SU-DHL-6 (cell line): ENCODE measurements around the gene RHOA.
"Not testable (repeated sequence)": the region's sequence is repeated elsewhere in the genome, so short reads cannot be mapped to it uniquely, and the experiment has no call there.

Experiments used
- H2AFZ ChIP-seq: fragments of 200-600 bp; sonication (generic); 2 replicates; pipeline ENCODE4 v1.6.1; 2014; ENCODE audit warnings: low read depth, mild to moderate bottlenecking, moderate library complexity, mixed read lengths, antibody characterized with exemption, low read length; ENCODE audit not compliant: severe bottlenecking
- H3F3A ChIP-seq: fragments of 200-600 bp; shearing (Covaris generic); 2 replicates; pipeline ENCODE4 v1.6.0; 2016; ENCODE audit warnings: antibody characterized with exemption, mild to moderate bottlenecking; ENCODE audit not compliant: insufficient read depth
- H3K27ac ChIP-seq: fragments of 200-600 bp; sonication (generic); 2 replicates; pipeline ENCODE4 v1.5.1; 2016; ENCODE audit warnings: low read depth, mild to moderate bottlenecking, low read length, moderate library complexity, mixed read lengths
- H3K27me3 ChIP-seq: fragments of 200-600 bp; sonication (generic), shearing (Covaris generic); 2 replicates; pipeline ENCODE4 v1.6.0; 2014; ENCODE audit warnings: mild to moderate bottlenecking, low read length
- H3K36me3 ChIP-seq: fragments of 200-600 bp; sonication (generic); 2 replicates; pipeline ENCODE4 v1.6.1; 2014; ENCODE audit warnings: mild to moderate bottlenecking, low read length, mixed read lengths
- H3K4me2 ChIP-seq: fragments of 300-600, 200-600 bp; shearing (Covaris generic), sonication (generic); 2 replicates; pipeline ENCODE4 v1.6.0; 2014; ENCODE audit warnings: low read length, low read depth, mild to moderate bottlenecking; ENCODE audit not compliant: poor library complexity, severe bottlenecking
- H3K4me3 ChIP-seq: fragments of 200-600 bp; sonication (generic); 2 replicates; pipeline ENCODE4 v1.5.1; 2014; ENCODE audit warnings: antibody characterized with exemption, low read length, mild to moderate bottlenecking, mixed read lengths; ENCODE audit not compliant: insufficient read depth, poor library complexity, severe bottlenecking
- H3K79me2 ChIP-seq: fragments of 200-600 bp; sonication (generic); 2 replicates; pipeline ENCODE4 v1.6.1; 2014; ENCODE audit warnings: mild to moderate bottlenecking, low read length, moderate library complexity; ENCODE audit not compliant: insufficient read depth
- H3K9ac ChIP-seq: fragments of 200-600 bp; sonication (generic); 2 replicates; pipeline ENCODE4 v1.7.0; 2014; ENCODE audit warnings: mild to moderate bottlenecking, low read length
- H3K9me2 ChIP-seq: fragments of 200-600 bp; sonication (generic); replicated peaks from 2 replicates; pipeline ENCODE4 v1.6.1; 2014; ENCODE audit warnings: low read length; ENCODE audit not compliant: insufficient read depth
- H3K9me3 ChIP-seq: fragments of 200-600 bp; sonication (generic); 2 replicates; pipeline ENCODE4 v1.6.1; 2014; ENCODE audit warnings: low read length, mixed read lengths; ENCODE audit not compliant: insufficient read depth
- H4K20me1 ChIP-seq: fragments of 200-600 bp; sonication (generic); 2 replicates; pipeline ENCODE4 v1.6.1; 2014; ENCODE audit warnings: low read depth, mild to moderate bottlenecking, antibody characterized with exemption, low read length, moderate library complexity, mixed read lengths
- EZH2phosphoT487 ChIP-seq: fragments of 200-600 bp; sonication (generic), shearing (Covaris generic); conservative IDR thresholded peaks from 2 replicates; pipeline ENCODE4 v1.6.1; 2018; ENCODE audit warnings: mild to moderate bottlenecking, antibody characterized with exemption, low read length, moderate library complexity, mixed read lengths
- TF ChIP-seq, protein P1 (sequence below): fragments of 200-600 bp; sonication (generic); IDR thresholded peaks from one replicate; pipeline ENCODE4 v1.5.1; 2017; ENCODE audit warnings: antibody characterized with exemption, mild to moderate bottlenecking, low read length, moderate library complexity; ENCODE audit not compliant: insufficient read depth, poor library complexity, severe bottlenecking

The RHOA gene

DNA sequence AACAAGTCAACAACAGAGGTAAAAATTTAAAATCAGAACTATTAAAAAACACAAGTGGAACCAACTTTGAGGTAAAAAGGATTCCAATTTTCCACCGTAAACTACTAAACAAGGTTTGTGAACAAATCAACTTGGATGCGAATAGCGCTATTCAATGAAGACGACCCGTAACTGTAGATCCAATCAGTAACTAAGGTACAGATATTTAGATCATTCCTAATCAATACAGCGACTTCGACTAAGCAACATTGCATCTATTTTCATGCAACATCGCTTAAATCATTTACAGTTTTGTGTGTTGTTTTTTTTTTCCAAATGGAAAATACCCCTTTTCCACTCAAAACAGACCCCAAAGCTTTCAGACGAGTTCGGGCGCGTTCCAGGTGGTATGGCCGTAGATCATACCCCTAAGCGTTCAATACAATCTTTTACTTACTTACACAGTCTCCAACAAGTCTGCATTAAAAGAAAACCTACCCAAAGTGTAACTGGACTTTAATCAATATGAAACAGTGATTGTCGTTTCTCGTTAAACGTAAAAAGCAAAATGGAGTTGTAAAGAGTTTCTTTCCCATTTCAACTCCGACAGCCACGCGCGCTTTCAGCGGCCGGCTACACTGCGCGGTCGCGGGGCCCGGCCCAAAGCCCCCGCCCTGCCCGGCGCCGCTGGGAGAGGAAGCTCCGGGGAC lies 786 bp downstream of the RHOA start:
- Histone ChIP-seq H3K4me3 (peak overlapping the region; percentile 82), H3K9me3 (no peaks in the 10 kb centered on the region), H3K9me2 (no peaks in the 10 kb centered on the region), H3K79me2 (peaks cover 73% of the 10 kb centered on the region), H3K9ac (peak overlapping the region; percentile 85), H3K27me3 (no peaks in the 10 kb centered on the region), H4K20me1 (peaks cover 34% of the 10 kb centered on the region), H3K4me2 (peak overlapping the region; percentile 85), H3K27ac (peak overlapping the region; percentile 82), H3K36me3 (no peaks in the 10 kb centered on the region), H3F3A (peaks cover 12% of the 10 kb centered on the region), H2AFZ (no peak overlapping the region)
- TF ChIP-seq EZH2phosphoT487: no peak
- TF ChIP-seq, protein P1, sequence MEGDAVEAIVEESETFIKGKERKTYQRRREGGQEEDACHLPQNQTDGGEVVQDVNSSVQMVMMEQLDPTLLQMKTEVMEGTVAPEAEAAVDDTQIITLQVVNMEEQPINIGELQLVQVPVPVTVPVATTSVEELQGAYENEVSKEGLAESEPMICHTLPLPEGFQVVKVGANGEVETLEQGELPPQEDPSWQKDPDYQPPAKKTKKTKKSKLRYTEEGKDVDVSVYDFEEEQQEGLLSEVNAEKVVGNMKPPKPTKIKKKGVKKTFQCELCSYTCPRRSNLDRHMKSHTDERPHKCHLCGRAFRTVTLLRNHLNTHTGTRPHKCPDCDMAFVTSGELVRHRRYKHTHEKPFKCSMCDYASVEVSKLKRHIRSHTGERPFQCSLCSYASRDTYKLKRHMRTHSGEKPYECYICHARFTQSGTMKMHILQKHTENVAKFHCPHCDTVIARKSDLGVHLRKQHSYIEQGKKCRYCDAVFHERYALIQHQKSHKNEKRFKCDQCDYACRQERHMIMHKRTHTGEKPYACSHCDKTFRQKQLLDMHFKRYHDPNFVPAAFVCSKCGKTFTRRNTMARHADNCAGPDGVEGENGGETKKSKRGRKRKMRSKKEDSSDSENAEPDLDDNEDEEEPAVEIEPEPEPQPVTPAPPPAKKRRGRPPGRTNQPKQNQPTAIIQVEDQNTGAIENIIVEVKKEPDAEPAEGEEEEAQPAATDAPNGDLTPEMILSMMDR: no peak

DNA sequence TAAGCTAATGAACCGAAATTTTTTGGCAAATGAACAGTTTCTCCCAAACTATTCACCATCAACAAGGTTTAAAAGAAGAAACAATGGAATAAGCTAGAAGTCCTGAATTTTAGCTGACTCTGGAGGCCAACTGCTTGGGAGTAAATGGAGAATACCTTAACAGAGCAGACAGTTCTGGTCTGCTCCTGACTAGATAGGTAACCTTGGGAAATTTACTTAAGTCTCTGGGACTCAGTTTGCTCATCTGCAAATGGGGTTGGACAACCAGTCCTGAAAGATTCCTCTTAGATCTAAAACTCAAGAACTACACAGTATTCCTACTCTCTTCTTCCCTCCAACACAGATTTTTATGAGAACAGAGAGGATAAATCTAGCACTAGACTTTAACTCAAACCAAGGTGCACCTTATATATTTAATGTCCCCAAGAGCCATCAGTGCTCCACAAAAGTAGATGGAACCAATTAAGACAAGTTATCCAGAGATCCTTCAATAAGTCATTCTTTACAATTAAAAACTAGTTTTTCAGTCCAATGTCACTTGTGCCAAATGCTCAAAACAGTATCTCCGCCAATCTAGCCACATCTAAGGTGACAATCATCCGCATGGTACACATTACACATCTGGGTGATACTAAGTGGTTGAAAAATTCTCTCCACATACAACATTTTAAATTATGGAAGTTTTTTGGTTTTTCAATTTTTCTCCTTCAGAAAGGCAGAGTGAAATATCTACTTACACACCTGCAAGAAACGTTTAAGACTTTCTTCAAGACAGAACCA lies 1.5 kb downstream of the RHOA start:
- no peaks in the 10 kb centered on the region; the same call in 1 of the 2 replicates for H3K36me3 ChIP-seq
- peaks cover 80% of the 10 kb centered on the region for H3K79me2 ChIP-seq
- H3K4me3 ChIP-seq: peak overlapping the region; percentile 82
- peak overlapping the region; percentile 85 for H3K9ac ChIP-seq
- no peaks in the 10 kb centered on the region for H3K9me3 ChIP-seq
- H2AFZ ChIP-seq: no peak overlapping the region
- peaks cover 41% of the 10 kb centered on the region for H4K20me1 ChIP-seq
- H3K27me3 ChIP-seq: no peaks in the 10 kb centered on the region
- H3K27ac ChIP-seq: peak overlapping the region; percentile 82; the same call in 1 of the 2 replicates
- peak overlapping the region; percentile 85 for H3K4me2 ChIP-seq
- H3K9me2 ChIP-seq: no peaks in the 10 kb centered on the region
- peaks cover 8% of the 10 kb centered on the region; the same call in 1 of the 2 replicates for H3F3A ChIP-seq
- TF ChIP-seq EZH2phosphoT487: no peak
- TF ChIP-seq, protein P1: no peak

DNA sequence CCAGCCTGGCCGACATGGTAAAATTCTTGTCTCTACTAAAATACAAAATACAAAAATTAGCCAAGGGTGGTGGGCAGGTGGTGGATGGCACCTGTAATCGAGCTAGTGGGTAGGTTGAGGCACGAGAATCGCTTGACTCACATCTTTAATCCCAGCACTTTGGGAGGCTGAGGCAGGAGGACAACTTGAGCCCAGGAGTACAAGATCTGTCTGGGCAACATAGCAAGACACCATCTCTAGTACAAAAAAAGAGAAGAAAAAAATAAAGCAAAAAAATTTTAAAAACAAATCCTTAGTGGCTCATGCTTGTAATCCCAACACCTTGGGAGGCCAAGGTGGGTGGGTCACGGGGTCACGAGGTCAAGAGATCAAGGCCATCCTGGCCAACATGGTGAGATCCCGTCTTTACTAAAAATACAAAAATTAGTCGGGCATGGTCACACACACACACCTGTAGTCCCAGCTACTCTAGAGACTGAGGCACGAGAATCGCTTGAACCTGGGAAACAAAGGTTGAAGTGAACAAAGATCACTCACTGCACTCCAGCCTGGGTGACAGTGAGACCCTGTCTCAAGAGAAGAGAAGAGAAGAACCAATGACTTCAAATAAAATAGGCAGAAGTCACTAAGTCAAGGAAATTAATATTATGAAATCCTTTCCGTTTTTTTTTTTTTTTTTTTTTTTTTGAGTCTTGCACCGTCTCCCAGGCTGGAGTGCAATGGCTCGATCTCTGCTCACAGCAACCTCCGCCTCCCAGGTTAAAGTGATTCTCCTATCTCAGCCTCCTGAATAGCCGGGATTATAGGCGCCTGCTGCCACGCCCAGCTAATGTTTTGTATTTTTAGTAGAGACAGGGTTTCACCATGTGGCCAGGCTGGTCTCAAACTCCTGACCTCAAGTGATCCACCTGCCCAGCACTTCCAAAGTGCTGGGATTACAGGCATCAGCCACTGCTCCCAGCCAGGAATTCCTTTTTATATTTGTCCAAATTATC lies 4.9 kb downstream of the RHOA start:
- Histone ChIP-seq H3K9me3 (no peaks in the 10 kb centered on the region), H3K27ac (peak overlapping the region; percentile 39; the same call in 1 of the 2 replicates), H3K79me2 (peaks cover 99% of the 10 kb centered on the region), H3F3A (peaks cover 14% of the 10 kb centered on the region; the same call in 1 of the 2 replicates), H3K4me3 (no peak overlapping the region), H3K36me3 (no peaks in the 10 kb centered on the region; the same call in 1 of the 2 replicates), H2AFZ (no peak overlapping the region), H3K27me3 (no peaks in the 10 kb centered on the region), H4K20me1 (peaks cover 57% of the 10 kb centered on the region), H3K9ac (peak overlapping the region; percentile 29; the same call in 1 of the 2 replicates), H3K9me2 (no peaks in the 10 kb centered on the region), H3K4me2 (peak overlapping the region; percentile 85)
- TF ChIP-seq, protein P1: no peak
- TF ChIP-seq EZH2phosphoT487: no peak

DNA sequence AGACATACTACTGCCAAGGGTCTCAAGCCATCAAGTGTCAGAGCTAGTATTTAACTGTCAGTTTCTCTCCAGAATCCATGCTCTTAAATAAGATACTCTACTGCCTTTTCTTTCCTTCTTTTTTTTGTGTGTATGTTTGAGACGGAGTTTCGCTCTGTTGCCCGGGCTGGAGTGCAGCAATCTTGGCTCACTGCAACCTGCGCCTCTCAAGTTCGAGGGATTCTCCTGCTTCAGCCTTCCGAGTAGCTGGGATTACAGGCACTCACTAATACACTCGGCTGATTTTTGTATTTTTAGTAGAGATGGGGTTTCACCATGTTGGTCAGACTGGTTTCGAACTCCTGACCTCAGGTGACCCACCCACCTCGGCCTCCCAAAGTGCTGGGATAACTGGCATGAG lies 6.2 kb downstream of the RHOA start:
- H3K36me3 ChIP-seq, H3K9ac ChIP-seq, H3K4me3 ChIP-seq, H3K27ac ChIP-seq, H3K27me3 ChIP-seq, H2AFZ ChIP-seq, H3K9me3 ChIP-seq, H3K9me2 ChIP-seq: not testable (repeated sequence)
- peaks cover 62% of the 10 kb centered on the region for H4K20me1 ChIP-seq
- peak overlapping the region; percentile 85 for H3K4me2 ChIP-seq
- H3K79me2 ChIP-seq: peaks cover 100% of the 10 kb centered on the region
- peaks cover 14% of the 10 kb centered on the region; the same call in 1 of the 2 replicates for H3F3A ChIP-seq
